CD4-positive, alpha-beta T cell treated with Interleukin-4 for 4 hours (primary cell): ENCODE results near the gene GAB4.

Source experiments
- DNase-seq: peaks from one replicate; pipeline ENCODE4 v3.0.0-alpha.2; 2020

Gene GAB4

GRCh38 chr22:16975155-16975885 lies 32.7 kb downstream of the GAB4 start:
- DNase-seq, result no peak

- DNase-seq, result no peak
These were observed 33.5 kb downstream of the GAB4 start for GRCh38 chr22:16974298-16975084.

GRCh38 chr22:16973591-16974297 lies 34.3 kb downstream of the GAB4 start:
- no peak for DNase-seq

GRCh38 chr22:16972311-16972710 lies 35.7 kb downstream of the GAB4 start:
- no peak for DNase-seq

GRCh38 chr22:16970446-16970845 lies 37.6 kb downstream of the GAB4 start:
- DNase-seq, result no peak

GRCh38 chr22:16969508-16970327 lies 38.3 kb downstream of the GAB4 start:
- DNase-seq, result no peak

GRCh38 chr22:16968218-16968595 lies 39.8 kb downstream of the GAB4 start:
- DNase-seq, result no peak

- no peak for DNase-seq
These were observed 40.4 kb downstream of the GAB4 start for GRCh38 chr22:16967453-16968217.

GRCh38 chr22:16966251-16966650 lies 41.8 kb downstream of the GAB4 start:
- DNase-seq, result no peak

GRCh38 chr22:16965560-16965959 lies 42.5 kb downstream of the GAB4 start:
- DNase-seq, result no peak

- DNase-seq, result no peak
These were observed 42.9 kb downstream of the GAB4 start for GRCh38 chr22:16965083-16965482.

- DNase-seq, result no peak
These were observed 43.7 kb downstream of the GAB4 start for GRCh38 chr22:16964366-16964765.

- DNase-seq, result no peak
These were observed 44.7 kb downstream of the GAB4 start for GRCh38 chr22:16963189-16963945.

- no peak for DNase-seq
These were observed 45.5 kb downstream of the GAB4 start for GRCh38 chr22:16962501-16962900.

- DNase-seq, result no peak
These were observed 46.4 kb downstream of the GAB4 start for GRCh38 chr22:16961477-16962186.

- DNase-seq, result no peak
These were observed 47.2 kb downstream of the GAB4 start for GRCh38 chr22:16960884-16961249.

- DNase-seq, result no peak
These were observed 47.7 kb downstream of the GAB4 start for GRCh38 chr22:16960220-16960883.

- no peak for DNase-seq
These were observed 48.6 kb downstream of the GAB4 start for GRCh38 chr22:16959345-16959930.

- DNase-seq, result no peak
These were observed 49.5 kb downstream of the GAB4 start for GRCh38 chr22:16958475-16958874.

- DNase-seq, result no peak
These were observed 50.2 kb downstream of the GAB4 start for GRCh38 chr22:16957781-16958180.
